ENCODE data around the gene NANOS3. TPM values are rescaled to one million over a fixed set of nuclear protein-coding genes. Genes with fewer than 3 reads are reported as not detected.

The NANOS3 gene
- total RNA-seq, 1 experiment from 2014 or later: not detected

- TF ChIP-seq ZFX (IDR thresholded peaks at IDR 0.05): no peak
- TF ChIP-seq ELF1 (IDR thresholded peaks at IDR 0.05; ENCODE audit: borderline replicate concordance, low read depth): no peak
- no peak for TF ChIP-seq EZH2phosphoT487 (IDR thresholded peaks at IDR 0.05; ENCODE audit: borderline replicate concordance)
- no peak for TF ChIP-seq ZNF274 (IDR thresholded peaks at IDR 0.05; ENCODE audit: low read depth, low read length)
- TF ChIP-seq YY1 (IDR thresholded peaks at IDR 0.05; ENCODE audit: extremely low read depth, insufficient replicate concordance, low read depth, low read length): no peak
- TF ChIP-seq, protein P1, sequence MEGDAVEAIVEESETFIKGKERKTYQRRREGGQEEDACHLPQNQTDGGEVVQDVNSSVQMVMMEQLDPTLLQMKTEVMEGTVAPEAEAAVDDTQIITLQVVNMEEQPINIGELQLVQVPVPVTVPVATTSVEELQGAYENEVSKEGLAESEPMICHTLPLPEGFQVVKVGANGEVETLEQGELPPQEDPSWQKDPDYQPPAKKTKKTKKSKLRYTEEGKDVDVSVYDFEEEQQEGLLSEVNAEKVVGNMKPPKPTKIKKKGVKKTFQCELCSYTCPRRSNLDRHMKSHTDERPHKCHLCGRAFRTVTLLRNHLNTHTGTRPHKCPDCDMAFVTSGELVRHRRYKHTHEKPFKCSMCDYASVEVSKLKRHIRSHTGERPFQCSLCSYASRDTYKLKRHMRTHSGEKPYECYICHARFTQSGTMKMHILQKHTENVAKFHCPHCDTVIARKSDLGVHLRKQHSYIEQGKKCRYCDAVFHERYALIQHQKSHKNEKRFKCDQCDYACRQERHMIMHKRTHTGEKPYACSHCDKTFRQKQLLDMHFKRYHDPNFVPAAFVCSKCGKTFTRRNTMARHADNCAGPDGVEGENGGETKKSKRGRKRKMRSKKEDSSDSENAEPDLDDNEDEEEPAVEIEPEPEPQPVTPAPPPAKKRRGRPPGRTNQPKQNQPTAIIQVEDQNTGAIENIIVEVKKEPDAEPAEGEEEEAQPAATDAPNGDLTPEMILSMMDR (IDR thresholded peaks at IDR 0.05 in 2 of 3, conservative IDR thresholded peaks at IDR 0.05 in 1 of 3; ENCODE audit: borderline replicate concordance in 1 of 3, insufficient read depth in 1 of 3, low read depth in 2 of 3, low read length in 2 of 3): no peak
- no peak for TF ChIP-seq EGR1 (IDR thresholded peaks at IDR 0.05; ENCODE audit: low read depth)
- TF ChIP-seq SP1 (IDR thresholded peaks at IDR 0.05; ENCODE audit: low read depth): no peak
- TF ChIP-seq RAD21 (IDR thresholded peaks at IDR 0.05; ENCODE audit: low read depth): no peak
- TF ChIP-seq, protein P2, sequence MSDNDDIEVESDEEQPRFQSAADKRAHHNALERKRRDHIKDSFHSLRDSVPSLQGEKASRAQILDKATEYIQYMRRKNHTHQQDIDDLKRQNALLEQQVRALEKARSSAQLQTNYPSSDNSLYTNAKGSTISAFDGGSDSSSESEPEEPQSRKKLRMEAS (IDR thresholded peaks at IDR 0.05): no peak
- TF ChIP-seq FOSL1 (IDR thresholded peaks at IDR 0.05; ENCODE audit: low read depth): no peak
- TF ChIP-seq JUND (IDR thresholded peaks at IDR 0.05): no peak
- TF ChIP-seq TCF7L2 (IDR thresholded peaks at IDR 0.05; ENCODE audit: borderline replicate concordance, extremely low read depth, insufficient read depth, insufficient read length): no peak
- TF ChIP-seq POLR2A (IDR thresholded peaks at IDR 0.05; ENCODE audit: borderline replicate concordance, extremely low read depth, insufficient read depth, insufficient read length): no peak
- no peak for TF ChIP-seq SRF (IDR thresholded peaks at IDR 0.05; ENCODE audit: low read depth)
- TF ChIP-seq CEBPB (IDR thresholded peaks at IDR 0.05; ENCODE audit: low read depth): no peak
- TF ChIP-seq, protein P3, sequence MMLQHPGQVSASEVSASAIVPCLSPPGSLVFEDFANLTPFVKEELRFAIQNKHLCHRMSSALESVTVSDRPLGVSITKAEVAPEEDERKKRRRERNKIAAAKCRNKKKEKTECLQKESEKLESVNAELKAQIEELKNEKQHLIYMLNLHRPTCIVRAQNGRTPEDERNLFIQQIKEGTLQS (IDR thresholded peaks at IDR 0.05): no peak
- TF ChIP-seq REST (IDR thresholded peaks at IDR 0.05; ENCODE audit: low read depth): no peak
- ChIA-PET CTCF (interaction anchor here (1.5 to 2.2 kb wide), 2 partner anchors 189 to 254 kb away, joined by 3 to 6 read pairs; partner anchors contain the start of genes ASF1B and MISP3), POLR2A (no interaction called here), RAD21 (ENCODE audit: low non-redundant PET in 1 of 2, low total read pairs in 2 of 2, uncharacterized antibody in 2 of 2, unreplicated experiment in 2 of 2) (no interaction called here)
- H3K27me3 ChIP-seq (ENCODE audit: insufficient read depth, low read length): no peaks in the 10 kb centered on the region
- H2AFZ ChIP-seq (ENCODE audit: low read depth, low read length, poor library complexity, severe bottlenecking): no peak overlapping the region
- no peak overlapping the region for H3K4me3 ChIP-seq (replicated peaks in 1 of 2; ENCODE audit: low read depth in 1 of 2, low read length in 2 of 2)
- BruUV-seq (replicated peaks): no TSS peak
- no peak overlapping the region for H3K9ac ChIP-seq (ENCODE audit: low read length)
- intact Hi-C loops (cut with micrococcal nuclease): loop anchor here (5.0 kb wide), 1 partner anchor 314 kb away; no protein-coding TSS in a partner anchor
- no peak overlapping the region; the same call in 1 of the 2 replicates for H3K27ac ChIP-seq (ENCODE audit: low read depth, low read length)
- H3K9me3 ChIP-seq (ENCODE audit: control insufficient read depth in 1 of 2, insufficient read depth in 1 of 2, low read depth in 1 of 2, low read length in 2 of 2): no peaks in the 10 kb centered on the region
- DNase-seq (ENCODE audit: low read depth, low spot score) (no peak), ATAC-seq (no peak)
- no peaks in the 10 kb centered on the region for H4K20me1 ChIP-seq (ENCODE audit: insufficient read depth)
- no peaks in the 10 kb centered on the region for H3K9me2 ChIP-seq (ENCODE audit: insufficient read depth)
- H3K79me2 ChIP-seq (ENCODE audit: insufficient read depth, low read length): no peaks in the 10 kb centered on the region
- H3K4me1 ChIP-seq (ENCODE audit: control insufficient read depth in 1 of 2, insufficient read depth in 2 of 2, low read length in 2 of 2): peaks cover 21 to 40% of the 10 kb centered on the region in 2 experiments
- H3K4me2 ChIP-seq (ENCODE audit: low read length): no peak overlapping the region
- no peaks in the 10 kb centered on the region for H3K36me3 ChIP-seq (ENCODE audit: control insufficient read depth in 1 of 2, insufficient read depth in 2 of 2, low read length in 2 of 2)
These were observed 5.9 kb downstream of the NANOS3 start for GRCh38 chr19:13882836-13883235.
